Measurements from ENCODE around the gene RAB3B. TPM values are rescaled to one million over a fixed set of nuclear protein-coding genes. Genes with fewer than 3 reads are reported as not detected.

RAB3B gene
- total and polyA plus RNA-seq, 5 donors: 0.02 to 0.06 TPM; not detected in 3

- 48% methylated on average over 7 of the region's 7 CpGs for WGBS
- intact Hi-C loops (cut with DNase I): no loop called here
- Histone ChIP-seq H3K27ac (ENCODE audit: low read length) (no peak overlapping the region), H3K9me3 (ENCODE audit: control insufficient read depth, low read length) (no peaks in the 10 kb centered on the region), H3K4me1 (ENCODE audit: control insufficient read depth, insufficient read depth, low read length) (no peaks in the 10 kb centered on the region), H3K27me3 (ENCODE audit: control insufficient read depth, insufficient read depth) (no peaks in the 10 kb centered on the region), H3K4me3 (ENCODE audit: low read length) (no peak overlapping the region)
- ATAC-seq (no peak), DNase-seq (no peak)
Observed at GRCh38 chr1:51912881-51913280, 77.6 kb downstream of the RAB3B start.

- H3K27me3 ChIP-seq (ENCODE audit: control insufficient read depth, insufficient read depth): no peaks in the 10 kb centered on the region
Observed at GRCh38 chr1:51910221-51911000, 80.1 kb downstream of the RAB3B start.

GRCh38 chr1:51908499-51908898, 82.0 kb downstream of the RAB3B start:
- no peak for ATAC-seq

More at GRCh38 chr1:51910221-51911000, 80.1 kb downstream of the RAB3B start:
- no peak for DNase-seq
- H3K9me3 ChIP-seq (ENCODE audit: control insufficient read depth, low read length): no peaks in the 10 kb centered on the region
- H3K4me1 ChIP-seq (ENCODE audit: control insufficient read depth, insufficient read depth, low read length): no peaks in the 10 kb centered on the region
- WGBS: 62% methylated on average over 4 of the region's 4 CpGs
- H3K4me3 ChIP-seq (ENCODE audit: low read length): no peak overlapping the region
- intact Hi-C loops (cut with DNase I): no loop called here
- no peak for ATAC-seq
- H3K27ac ChIP-seq (ENCODE audit: low read length): no peak overlapping the region

GRCh38 chr1:51907079-51907702, 83.3 kb downstream of the RAB3B start:
- H3K4me3 ChIP-seq (ENCODE audit: low read length): no peak overlapping the region
- intact Hi-C loops (cut with DNase I): no loop called here
- no peaks in the 10 kb centered on the region for H3K4me1 ChIP-seq (ENCODE audit: control insufficient read depth, insufficient read depth, low read length)
- no peaks in the 10 kb centered on the region for H3K27me3 ChIP-seq (ENCODE audit: control insufficient read depth, insufficient read depth)
- H3K9me3 ChIP-seq (ENCODE audit: control insufficient read depth, low read length): no peaks in the 10 kb centered on the region
- no peak for ATAC-seq
- WGBS: 77% methylated on average over 4 of the region's 4 CpGs
- DNase-seq: no peak
- no peak overlapping the region for H3K27ac ChIP-seq (ENCODE audit: low read length)

More at GRCh38 chr1:51908499-51908898, 82.0 kb downstream of the RAB3B start:
- no peaks in the 10 kb centered on the region for H3K27me3 ChIP-seq (ENCODE audit: control insufficient read depth, insufficient read depth)
- no peaks in the 10 kb centered on the region for H3K4me1 ChIP-seq (ENCODE audit: control insufficient read depth, insufficient read depth, low read length)
- no peak overlapping the region for H3K4me3 ChIP-seq (ENCODE audit: low read length)
- WGBS: 43% methylated on average over 2 of the region's 2 CpGs
- intact Hi-C loops (cut with DNase I): no loop called here
- DNase-seq: no peak
- H3K27ac ChIP-seq (ENCODE audit: low read length): no peak overlapping the region
- H3K9me3 ChIP-seq (ENCODE audit: control insufficient read depth, low read length): no peaks in the 10 kb centered on the region

- H3K27me3 ChIP-seq (ENCODE audit: control insufficient read depth, insufficient read depth): no peaks in the 10 kb centered on the region
- ATAC-seq (no peak), DNase-seq (no peak)
- no peaks in the 10 kb centered on the region for H3K4me1 ChIP-seq (ENCODE audit: control insufficient read depth, insufficient read depth, low read length)
- H3K9me3 ChIP-seq (ENCODE audit: control insufficient read depth, low read length): no peaks in the 10 kb centered on the region
- WGBS: 53% methylated on average over 4 of the region's 4 CpGs
- H3K4me3 ChIP-seq (ENCODE audit: low read length): no peak overlapping the region
- no peak overlapping the region for H3K27ac ChIP-seq (ENCODE audit: low read length)
- intact Hi-C loops (cut with DNase I): no loop called here
Observed at GRCh38 chr1:51906306-51907078, 84.0 kb downstream of the RAB3B start.

- H3K27ac ChIP-seq (ENCODE audit: low read length): no peak overlapping the region
- ATAC-seq: no peak
- H3K9me3 ChIP-seq (ENCODE audit: control insufficient read depth, low read length): no peaks in the 10 kb centered on the region
- DNase-seq: no peak
- H3K4me1 ChIP-seq (ENCODE audit: control insufficient read depth, insufficient read depth, low read length): no peaks in the 10 kb centered on the region
- WGBS: 81% methylated on average over 5 of the region's 5 CpGs
- no peak overlapping the region for H3K4me3 ChIP-seq (ENCODE audit: low read length)
- H3K27me3 ChIP-seq (ENCODE audit: control insufficient read depth, insufficient read depth): no peaks in the 10 kb centered on the region
- intact Hi-C loops (cut with DNase I): no loop called here
Observed at GRCh38 chr1:51902456-51902855, 88.0 kb downstream of the RAB3B start.

- 93% methylated on average over 4 of the region's 4 CpGs for WGBS
- intact Hi-C loops (cut with DNase I): no loop called here
- Histone ChIP-seq H3K27me3 (ENCODE audit: control insufficient read depth, insufficient read depth) (no peaks in the 10 kb centered on the region), H3K27ac (ENCODE audit: low read length) (no peak overlapping the region), H3K4me3 (ENCODE audit: low read length) (no peak overlapping the region), H3K9me3 (ENCODE audit: control insufficient read depth, low read length) (no peaks in the 10 kb centered on the region), H3K4me1 (ENCODE audit: control insufficient read depth, insufficient read depth, low read length) (no peaks in the 10 kb centered on the region)
- DNase-seq: no peak
- ATAC-seq: no peak
Observed at GRCh38 chr1:51901151-51901550, 89.3 kb downstream of the RAB3B start.

- DNase-seq: no peak
- H3K4me1 ChIP-seq (ENCODE audit: control insufficient read depth, insufficient read depth, low read length): no peaks in the 10 kb centered on the region
- no peaks in the 10 kb centered on the region for H3K9me3 ChIP-seq (ENCODE audit: control insufficient read depth, low read length)
- no peak overlapping the region for H3K27ac ChIP-seq (ENCODE audit: low read length)
- ATAC-seq: no peak
- intact Hi-C loops (cut with DNase I): loop anchor here in 2 of 4 donors (5.0 kb wide), 1 partner anchor 103 kb away; no protein-coding TSS in a partner anchor
- H3K4me3 ChIP-seq (ENCODE audit: low read length): no peak overlapping the region
- no peaks in the 10 kb centered on the region for H3K27me3 ChIP-seq (ENCODE audit: control insufficient read depth, insufficient read depth)
- WGBS: 73% methylated on average over 10 of the region's 10 CpGs
Observed at GRCh38 chr1:51899022-51899421, 91.5 kb downstream of the RAB3B start.

GRCh38 chr1:51898090-51898734, 92.3 kb downstream of the RAB3B start:
- intact Hi-C loops (cut with DNase I): loop anchor here in 2 of 4 donors (5.0 kb wide), 1 partner anchor 104 kb away; no protein-coding TSS in a partner anchor

GRCh38 chr1:51897699-51898031, 92.8 kb downstream of the RAB3B start:
- DNase-seq (no peak), ATAC-seq (no peak)
- Histone ChIP-seq H3K9me3 (ENCODE audit: control insufficient read depth, low read length) (no peaks in the 10 kb centered on the region), H3K4me1 (ENCODE audit: control insufficient read depth, insufficient read depth, low read length) (no peaks in the 10 kb centered on the region), H3K27me3 (ENCODE audit: control insufficient read depth, insufficient read depth) (no peaks in the 10 kb centered on the region), H3K27ac (ENCODE audit: low read length) (no peak overlapping the region), H3K4me3 (ENCODE audit: low read length) (no peak overlapping the region)
- intact Hi-C loops (cut with DNase I): loop anchor here in 3 of 4 donors (2.0 to 5.0 kb wide), 2 partner anchors 105 kb away; no protein-coding TSS in a partner anchor

More at GRCh38 chr1:51898090-51898734, 92.3 kb downstream of the RAB3B start:
- Histone ChIP-seq H3K27me3 (ENCODE audit: control insufficient read depth, insufficient read depth) (no peaks in the 10 kb centered on the region), H3K9me3 (ENCODE audit: control insufficient read depth, low read length) (no peaks in the 10 kb centered on the region), H3K4me3 (ENCODE audit: low read length) (no peak overlapping the region), H3K27ac (ENCODE audit: low read length) (no peak overlapping the region), H3K4me1 (ENCODE audit: control insufficient read depth, insufficient read depth, low read length) (no peaks in the 10 kb centered on the region)
- ATAC-seq (no peak), DNase-seq (no peak)
- WGBS: 63% methylated on average over 6 of the region's 6 CpGs
